T47D (cell line): Measurements from ENCODE around the gene GNL3.

Experiments used
- DNase-seq, 2 experiments: peaks; one replicate each; pipeline versions ENCODE4 v3.0.0 to v3.0.0-alpha.2; 2011 to 2012; ENCODE audit warnings: low read depth in 1 of 2, low spot score in 1 of 2
- JUND ChIP-seq: IDR thresholded peaks from 2 replicates; pipeline ENCODE4 v1.6.1; 2012; ENCODE audit warnings: low read depth
- in situ Hi-C: cut with HindIII; loops from 2 replicates; pipeline ENCODE4 v1.10.0; 2016; ENCODE audit warnings: low sequenced_read_pairs, low pct_unique_long_range_greater_than_20kb

Gene GNL3

DNA sequence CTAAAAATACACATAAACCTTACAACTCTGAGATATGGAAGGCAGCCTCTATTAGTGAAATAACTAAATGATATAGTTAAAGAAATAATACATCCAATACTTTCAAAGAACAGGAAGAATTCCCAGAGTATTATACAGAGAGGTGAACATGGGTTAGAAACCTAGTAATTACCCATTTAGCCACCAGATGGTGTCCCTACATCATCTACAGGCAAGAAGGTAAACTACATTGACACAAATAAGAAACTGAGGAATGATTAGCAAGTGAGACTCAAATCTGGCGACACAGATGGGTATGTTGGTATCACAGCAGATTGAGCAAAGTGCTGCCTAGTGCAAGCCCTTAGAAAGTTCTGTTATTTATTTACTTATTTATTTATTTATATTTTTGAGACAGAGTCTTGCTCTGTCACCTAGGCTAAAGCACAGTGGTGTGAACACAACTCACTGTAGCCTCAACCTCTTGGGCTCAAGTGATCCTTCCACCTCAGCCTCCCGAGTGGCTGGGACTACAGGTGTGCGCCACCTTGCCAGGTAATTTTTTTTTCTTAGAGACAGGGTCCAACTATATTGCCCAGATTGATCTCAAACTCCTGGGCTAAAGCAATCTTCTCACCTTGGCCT, 56.7 kb downstream of the GNL3 start:
- DNase-seq, result peak; percentile 25 to 46
- in situ Hi-C loops, result no loop called here
- no peak for TF ChIP-seq JUND

DNA sequence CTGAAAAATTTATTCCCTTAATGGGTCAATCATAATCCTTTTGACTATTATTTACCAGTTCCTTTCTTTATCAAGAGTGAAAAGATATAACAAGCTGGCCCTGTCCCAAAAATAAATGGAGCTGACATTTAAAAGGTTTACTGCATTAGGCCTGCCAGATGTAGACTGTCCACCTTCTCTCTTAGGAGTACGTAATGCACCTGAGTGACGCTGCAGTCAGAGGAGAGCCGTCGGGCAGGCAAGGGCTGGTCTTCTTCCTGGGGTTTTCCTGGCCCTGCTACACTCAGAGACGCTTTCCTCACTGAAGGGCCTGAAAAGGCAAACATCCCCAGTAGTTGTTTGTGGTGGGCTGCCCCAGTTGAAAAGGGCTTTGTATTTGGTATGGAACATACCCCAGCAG, 57.3 kb downstream of the GNL3 start:
- in situ Hi-C loops, result no loop called here
- DNase-seq, result no peak
- TF ChIP-seq JUND, result no peak

GRCh38 chr3:52743721-52744120, 57.9 kb downstream of the GNL3 start:
- no peak for DNase-seq
- in situ Hi-C loops, result no loop called here
- no peak for TF ChIP-seq JUND
